IMR-90 (cell line): Measurements from ENCODE around the gene ARID4B. TPM values are rescaled to one million over a fixed set of nuclear protein-coding genes. Genes with fewer than 3 reads are reported as not detected.
"Not testable (repeated sequence)": the region's sequence is repeated elsewhere in the genome, so short reads cannot be mapped to it uniquely, and the experiment has no call there.

Experiments used
- ATAC-seq: fragments of 200-7000 bp; cut with Tn5 transposase; 2 replicates; pipeline ENCODE4 v1.9.1; 2020; ENCODE audit warnings: low read depth, mild to moderate bottlenecking, moderate library complexity
- BruUV-seq: library from RNA; stranded (reverse); fragments of 400-500 nt; replicated peaks from 2 replicates; lab custom pipeline; 2021; lab: Mats Ljungman, UMichigan
- CTCF ChIA-PET: fragments of 300-600 bp; formaldehyde crosslinking; extraction: SDS; loops from one replicate; lab custom pipeline; 2021; ENCODE audit warnings: antibody characterized with exemption; lab: Yijun Ruan, JAX
- POLR2A ChIA-PET: fragments of 300-600 bp; sonication (Branson Sonifier 250); formaldehyde crosslinking; loops from one replicate; lab custom pipeline; 2022; ENCODE audit warnings: antibody characterized with exemption; ENCODE audit not compliant: unreplicated experiment; lab: Charles Lee
- DNase-seq: peaks from one replicate; pipeline ENCODE4 v3.0.0; 2013
- H2AFZ ChIP-seq: replicated peaks from 2 replicates; pipeline ENCODE3; 2013; ENCODE audit warnings: low read length, mild to moderate bottlenecking; ENCODE audit not compliant: poor library complexity
- H2AK5ac ChIP-seq: 2 replicates; pipeline ENCODE4 v1.6.1; 2013; ENCODE audit warnings: low read depth, low read length, inconsistent platforms
- H2AK9ac ChIP-seq: replicated peaks from 2 replicates; pipeline ENCODE3; 2013; ENCODE audit warnings: mild to moderate bottlenecking, low read depth, low read length, moderate library complexity; ENCODE audit not compliant: poor library complexity
- H2BK120ac ChIP-seq: 2 replicates; pipeline ENCODE4 v1.6.1; 2013; ENCODE audit warnings: low read depth, low read length, inconsistent platforms
- H2BK15ac ChIP-seq: 3 replicates; pipeline ENCODE4 v1.6.1; 2013; ENCODE audit warnings: low read depth, low read length, inconsistent platforms
- H2BK20ac ChIP-seq: 2 replicates; pipeline ENCODE4 v1.6.1; 2013; ENCODE audit warnings: low read depth, mild to moderate bottlenecking, inconsistent platforms, low read length, moderate library complexity
- H2BK5ac ChIP-seq: 2 replicates; pipeline ENCODE4 v1.6.1; 2013; ENCODE audit warnings: mild to moderate bottlenecking, low read depth, low read length, inconsistent platforms; ENCODE audit not compliant: poor library complexity, severe bottlenecking
- H3K14ac ChIP-seq: replicated peaks from 2 replicates; pipeline ENCODE4 v1.6.1; 2013; ENCODE audit warnings: low read depth, low read length, inconsistent platforms
- H3K18ac ChIP-seq: 2 replicates; pipeline ENCODE4 v1.6.1; 2013; ENCODE audit warnings: low read depth, low read length, control low read depth
- H3K23ac ChIP-seq: 2 replicates; pipeline ENCODE4 v1.6.1; 2013; ENCODE audit warnings: low read depth, low read length, inconsistent platforms
- H3K27ac ChIP-seq: 2 replicates; pipeline ENCODE4 v1.5.1; 2013; ENCODE audit warnings: mild to moderate bottlenecking, control low read depth, low read length; ENCODE audit not compliant: insufficient read depth
- H3K27me3 ChIP-seq: 2 replicates; pipeline ENCODE4 v1.6.1; 2013; ENCODE audit warnings: low read length; ENCODE audit not compliant: control insufficient read depth, insufficient read depth
- H3K36me3 ChIP-seq: 2 replicates; pipeline ENCODE4 v1.6.1; 2013; ENCODE audit warnings: low read length, mixed read lengths; ENCODE audit not compliant: control insufficient read depth, insufficient read depth
- H3K4ac ChIP-seq: 2 replicates; pipeline ENCODE4 v1.6.1; 2013; ENCODE audit warnings: low read depth, low read length, inconsistent platforms
- H3K4me1 ChIP-seq: 2 replicates; pipeline ENCODE4 v1.6.1; 2013; ENCODE audit warnings: low read length, mixed read lengths; ENCODE audit not compliant: control insufficient read depth, insufficient read depth
- H3K4me2 ChIP-seq: 2 replicates; pipeline ENCODE4 v1.6.1; 2013; ENCODE audit warnings: low read depth, mild to moderate bottlenecking, control low read depth, low read length, moderate library complexity
- H3K4me3 ChIP-seq: 2 replicates; pipeline ENCODE4 v1.5.1; 2013; ENCODE audit warnings: low read depth, mild to moderate bottlenecking, control low read depth, low read length, moderate library complexity; ENCODE audit not compliant: insufficient read depth
- H3K56ac ChIP-seq: 2 replicates; pipeline ENCODE4 v1.6.1; 2013; ENCODE audit warnings: low read length, inconsistent platforms; ENCODE audit not compliant: insufficient read depth; ENCODE audit errors: extremely low read depth
- H3K79me1 ChIP-seq, 2 experiments: 2 replicates each; pipeline ENCODE4 v1.6.1; 2013; ENCODE audit warnings: low read length in 2 of 2, inconsistent platforms in 1 of 2, low read depth in 1 of 2
- H3K9ac ChIP-seq: 2 replicates; pipeline ENCODE4 v1.6.1; 2013; ENCODE audit warnings: low read depth, low read length, control low read depth
- H3K9me1 ChIP-seq: 2 replicates; pipeline ENCODE4 v1.6.1; 2013; ENCODE audit warnings: low read length, inconsistent platforms; ENCODE audit not compliant: insufficient read depth
- H3K9me3 ChIP-seq: 2 replicates; pipeline ENCODE4 v1.6.1; 2013; ENCODE audit warnings: low read length; ENCODE audit not compliant: control insufficient read depth, insufficient read depth
- H4K20me1 ChIP-seq: 2 replicates; pipeline ENCODE4 v1.6.1; 2013; ENCODE audit warnings: low read length, inconsistent platforms; ENCODE audit not compliant: insufficient read depth
- H4K5ac ChIP-seq: 2 replicates; pipeline ENCODE4 v1.6.1; 2013; ENCODE audit warnings: mild to moderate bottlenecking, low read depth, low read length, control low read depth
- H4K8ac ChIP-seq, 2 experiments: 2 replicates each; pipeline ENCODE4 v1.6.1; 2013; ENCODE audit warnings: low read depth in 2 of 2, low read length in 2 of 2, control low read depth in 1 of 2, inconsistent platforms in 1 of 2
- H4K91ac ChIP-seq: 2 replicates; pipeline ENCODE4 v1.6.1; 2013; ENCODE audit warnings: low read depth, low read length, inconsistent platforms; ENCODE audit not compliant: insufficient read depth
- CEBPB ChIP-seq: IDR thresholded peaks from 2 replicates; pipeline ENCODE4 v1.6.1; 2012; ENCODE audit warnings: low read depth, low read length, improper control_type of control experiment
- FOS ChIP-seq: fragments of 150-350 bp; IDR thresholded peaks from 2 replicates; pipeline ENCODE4 v1.6.1; 2016; ENCODE audit warnings: low read depth, low read length
- MAFK ChIP-seq: IDR thresholded peaks from 2 replicates; pipeline ENCODE4 v1.6.1; 2012; ENCODE audit warnings: low read depth, low read length, improper control_type of control experiment
- MAZ ChIP-seq: IDR thresholded peaks from 2 replicates; pipeline ENCODE4 v1.6.1; 2012; ENCODE audit warnings: low read depth, mild to moderate bottlenecking, low read length, improper control_type of control experiment, moderate library complexity, borderline replicate concordance
- MXI1 ChIP-seq: IDR thresholded peaks from 2 replicates; pipeline ENCODE4 v1.6.1; 2012; ENCODE audit warnings: low read depth, mild to moderate bottlenecking, low read length, moderate library complexity, borderline replicate concordance
- RCOR1 ChIP-seq: IDR thresholded peaks from 2 replicates; pipeline ENCODE4 v1.6.1; 2012; ENCODE audit warnings: mild to moderate bottlenecking, low read length, improper control_type of control experiment; ENCODE audit not compliant: insufficient replicate concordance
- RFX5 ChIP-seq: IDR thresholded peaks from 2 replicates; pipeline ENCODE4 v1.8.0; 2012; ENCODE audit warnings: low read depth, mild to moderate bottlenecking, low read length, moderate library complexity
- WGBS, 2 experiments: methylation state at CpG; one replicate each; pipeline versions ENCODE4 v1.1.5 to v1.1.7; 2013; ENCODE audit warnings: missing lambda C conversion rate in 2 of 2; ENCODE audit not compliant: insufficient read length in 1 of 2; ENCODE audit errors: extremely low coverage in 2 of 2; 5-methylcytosine and 5-hydroxymethylcytosine counted together
- dilution Hi-C: fragments of 300-500 bp; cut with HindIII; formaldehyde crosslinking; loops from one replicate; pipeline ENCODE4 v1.14.3; 2018; ENCODE audit warnings: low sequenced_read_pairs; ENCODE audit not compliant: unreplicated experiment
- in situ Hi-C: fragments of 300-500 bp; cut with MboI; formaldehyde crosslinking; loops from 3 replicates; pipeline ENCODE4 v1.14.3; 2019; ENCODE audit warnings: low sequenced_read_pairs, inconsistent platforms, mixed read lengths
- intact Hi-C: fragments of 100-400 bp; cut with micrococcal nuclease; formaldehyde crosslinking; loops from 2 replicates; pipeline ENCODE4 v1.10.0; 2022
- polyA plus RNA-seq, 3 experiments: library from polyadenylated mRNA; depleted of rRNA; stranded (reverse); fragments of >200 nt; gene quantifications; 2 replicates each; pipeline ENCODE4 v1.2.3, GENCODE V29; 2012; ENCODE audit warnings: low replicate concordance in 1 of 3
- total RNA-seq: library from RNA; depleted of rRNA; stranded (reverse); fragments of >200 nt; gene quantifications from 2 replicates; pipeline ENCODE4 v1.2.3, GENCODE V29; 2012

Gene ARID4B
- total and polyA plus RNA-seq, 2 of the 4 experiments (the other 2 are of a cell fraction) = 8.5 to 16.0 TPM

DNA sequence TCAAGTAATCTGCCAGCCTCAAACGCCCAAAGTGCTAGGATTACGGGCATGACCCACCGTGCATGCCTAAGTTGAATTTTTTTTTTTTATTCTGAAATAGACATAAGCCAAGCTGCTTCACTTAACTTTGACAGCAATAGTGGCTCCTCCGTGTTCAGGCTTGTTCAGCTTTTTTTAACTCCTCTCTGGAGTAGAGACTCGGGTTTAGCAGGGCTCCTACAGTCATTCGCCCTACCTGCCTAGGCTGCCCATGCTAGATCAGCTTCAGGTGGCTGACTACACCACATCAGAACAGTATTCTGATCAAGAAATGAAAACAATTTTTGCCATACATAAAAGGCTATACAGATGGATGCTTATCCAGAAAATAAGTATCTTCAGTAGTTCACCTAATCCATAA, 14.7 kb downstream of the ARID4B start:
- CTCF ChIA-PET = interaction anchor here (1.2 kb wide), 1 partner anchor 8 kb away, joined by 4 read pairs; no protein-coding TSS in a partner anchor
- DNase-seq = no peak
- H3K27ac ChIP-seq = no peak overlapping the region; the same call in 1 of the 2 replicates

GRCh38 chr1:235309206-235309605, 18.8 kb downstream of the ARID4B start:
- H3K27ac ChIP-seq, H3K27me3 ChIP-seq, POLR2A ChIA-PET, BruUV-seq, H4K8ac ChIP-seq, H2BK120ac ChIP-seq, H2BK5ac ChIP-seq, ATAC-seq, H4K5ac ChIP-seq, H2AFZ ChIP-seq, H3K18ac ChIP-seq, H2BK15ac ChIP-seq, H3K14ac ChIP-seq, CTCF ChIA-PET, H3K4ac ChIP-seq, H3K9me3 ChIP-seq, DNase-seq, in situ Hi-C loops, H3K56ac ChIP-seq, H3K4me3 ChIP-seq, H3K9ac ChIP-seq, H2AK5ac ChIP-seq, H2BK20ac ChIP-seq, intact Hi-C loops, H2AK9ac ChIP-seq, dilution Hi-C loops, H3K23ac ChIP-seq, H4K91ac ChIP-seq, H3K4me2 ChIP-seq, H3K36me3 ChIP-seq, H3K9me1 ChIP-seq: not testable (repeated sequence)
- H3K4me1 ChIP-seq = peaks cover 16% of the 10 kb centered on the region
- H4K20me1 ChIP-seq = peaks cover 79% of the 10 kb centered on the region
- WGBS, 2 experiments = no CpG with 5 or more reads among the region's 32 CpGs
- peaks cover 6 to 60% of the 10 kb centered on the region in 2 experiments; a peak in 3 of 4 replicates for H3K79me1 ChIP-seq

More for the DNA sequence above, 14.7 kb downstream of the ARID4B start:
- no peak for ATAC-seq
- intact Hi-C loops (no loop called here), in situ Hi-C loops (no loop called here), dilution Hi-C loops (no loop called here)
- H3K18ac ChIP-seq = no peak overlapping the region
- H3K14ac ChIP-seq = no peak overlapping the region
- TF ChIP-seq RFX5 (no peak), CEBPB (no peak), MXI1 (no peak), MAFK (no peak), FOS (no peak), MAZ (no peak), RCOR1 (no peak)
- H3K4me3 ChIP-seq = no peak overlapping the region
- no peaks in the 10 kb centered on the region for H3K27me3 ChIP-seq
- H3K36me3 ChIP-seq = peaks cover 4% of the 10 kb centered on the region
- no peak overlapping the region for H2AFZ ChIP-seq
- no peak overlapping the region for H2BK5ac ChIP-seq
- BruUV-seq = no TSS peak
- no peak overlapping the region for H4K5ac ChIP-seq
- no peak overlapping the region for H2BK15ac ChIP-seq
- H3K79me1 ChIP-seq = peaks cover 3 to 47% of the 10 kb centered on the region in 2 experiments; a peak in 3 of 4 replicates
- POLR2A ChIA-PET = no interaction called here
- peaks cover 4% of the 10 kb centered on the region; the same call in 1 of the 2 replicates for H3K4me1 ChIP-seq
- no peak overlapping the region for H3K56ac ChIP-seq
- no peak overlapping the region for H3K4ac ChIP-seq
- no peak overlapping the region for H2AK5ac ChIP-seq
- no peak overlapping the region for H2AK9ac ChIP-seq
- peak overlapping the region; percentile 1; the same call in 1 of the 2 replicates for H3K23ac ChIP-seq
- H4K20me1 ChIP-seq = peaks cover 74% of the 10 kb centered on the region
- no peak overlapping the region for H4K8ac ChIP-seq
- no peak overlapping the region for H3K9ac ChIP-seq
- 82% methylated on average over 3 of the region's 6 CpGs; no CpG with 5 or more reads in 1 of the 2 experiments for WGBS, 2 experiments
- H2BK120ac ChIP-seq = no peak overlapping the region
- no peaks in the 10 kb centered on the region for H3K9me3 ChIP-seq
- no peak overlapping the region for H4K91ac ChIP-seq
- H3K9me1 ChIP-seq = peaks cover 9% of the 10 kb centered on the region
- no peak overlapping the region for H2BK20ac ChIP-seq
- no peak overlapping the region; the same call in 1 of the 2 replicates for H3K4me2 ChIP-seq
